GM18498 (cell line): ENCODE results near the gene TTC22.

Source experiments
- ATAC-seq: cut with Tn5 transposase; IDR thresholded peaks from one replicate; pipeline ENCODE4 v1.9.1; 2021; ENCODE audit warnings: mild to moderate bottlenecking, moderate library complexity; ENCODE audit not compliant: unreplicated experiment

The TTC22 gene

GRCh38 chr1:54835131-54835898, 34.2 kb upstream of the TTC22 start:
- no peak for ATAC-seq

GRCh38 chr1:54834007-54834541, 33.0 kb upstream of the TTC22 start:
- no peak for ATAC-seq

- no peak for ATAC-seq
These were observed 32.0 kb upstream of the TTC22 start for GRCh38 chr1:54833121-54833520.

- no peak for ATAC-seq
These were observed 25.2 kb upstream of the TTC22 start for GRCh38 chr1:54826226-54826816.

GRCh38 chr1:54825696-54826095, 24.6 kb upstream of the TTC22 start:
- ATAC-seq: no peak

GRCh38 chr1:54823670-54824069, 22.5 kb upstream of the TTC22 start:
- no peak for ATAC-seq

- ATAC-seq: no peak
These were observed 18.6 kb upstream of the TTC22 start for GRCh38 chr1:54819733-54820132.

GRCh38 chr1:54819195-54819536, 18.0 kb upstream of the TTC22 start:
- ATAC-seq: no peak

- no peak for ATAC-seq
These were observed 17.5 kb upstream of the TTC22 start for GRCh38 chr1:54818461-54819194.

GRCh38 chr1:54816951-54817350, 15.8 kb upstream of the TTC22 start:
- ATAC-seq: no peak

- no peak for ATAC-seq
These were observed 15.0 kb upstream of the TTC22 start for GRCh38 chr1:54816130-54816529.

- no peak for ATAC-seq
These were observed 14.2 kb upstream of the TTC22 start for GRCh38 chr1:54815086-54815876.

GRCh38 chr1:54814571-54814970, 13.4 kb upstream of the TTC22 start:
- no peak for ATAC-seq

GRCh38 chr1:54814126-54814498, 13.0 kb upstream of the TTC22 start:
- no peak for ATAC-seq

GRCh38 chr1:54813485-54814125, 12.5 kb upstream of the TTC22 start:
- ATAC-seq: no peak

GRCh38 chr1:54812801-54813484, 11.8 kb upstream of the TTC22 start:
- ATAC-seq: peak; percentile 54

GRCh38 chr1:54811739-54812655, 10.9 kb upstream of the TTC22 start:
- no peak for ATAC-seq

GRCh38 chr1:54811066-54811465, 9.9 kb upstream of the TTC22 start:
- no peak for ATAC-seq
